Upper lobe of left lung (tissue), 4 donors: ENCODE results near the gene LNX1.

Source experiments
- CTCF ChIP-seq, 6 experiments: fragments of 450-650 bp in 4 of 6; fragments of 200-600 bp in 2 of 6; sonication (generic) in 2 of 6; IDR thresholded peaks; one replicate each; pipeline ENCODE4 v1.5.1; 2016 to 2019; ENCODE audit warnings: antibody characterized with exemption in 6 of 6
- EP300 ChIP-seq, 4 donors: sonication (generic); formaldehyde crosslinking; IDR thresholded peaks; one replicate each; pipeline ENCODE4 v1.5.1; 2017; ENCODE audit warnings: antibody characterized with exemption in 4 of 4, control low read depth in 2 of 4
- POLR2AphosphoS5 ChIP-seq, 2 donors: sonication (generic); formaldehyde crosslinking; IDR thresholded peaks; one replicate each; pipeline ENCODE4 v1.5.1; 2017; ENCODE audit warnings: antibody characterized with exemption in 2 of 2

GRCh38 chr4:53535567-53535966, 55.7 kb downstream of the LNX1 start:
- TF ChIP-seq CTCF (IDR thresholded peaks at IDR 0.05) (no peak), POLR2AphosphoS5 (IDR thresholded peaks at IDR 0.05) (no peak), EP300 (IDR thresholded peaks at IDR 0.05) (no peak)
